Prostate gland (tissue), 2 donors: Measurements from ENCODE around the gene PCDHGA1.

Experiments used
- CTCF ChIP-seq, 4 experiments: fragments of 200-600 bp in 2 of 4; fragments of 450-650 bp in 2 of 4; sonication (generic) in 2 of 4; IDR thresholded peaks; 1 replicate in 3 of 4; 2 replicates in 1 of 4; pipeline ENCODE4 v1.5.1; 2016 to 2019; ENCODE audit warnings: antibody characterized with exemption in 4 of 4, mild to moderate bottlenecking in 2 of 4, moderate library complexity in 2 of 4
- POLR2A ChIP-seq: fragments of 450-650 bp; IDR thresholded peaks from one replicate; pipeline ENCODE4 v1.6.1; 2016; ENCODE audit warnings: antibody characterized with exemption, mild to moderate bottlenecking
- POLR2AphosphoS5 ChIP-seq: sonication (generic); formaldehyde crosslinking; IDR thresholded peaks from one replicate; pipeline ENCODE4 v1.6.1; 2017; ENCODE audit warnings: antibody characterized with exemption

- TF ChIP-seq CTCF (IDR thresholded peaks at IDR 0.05) (peak; percentile 55 to 78 (median 76)), POLR2A (peak; percentile 77), POLR2AphosphoS5 (peak; percentile 92)
Observed at GRCh38 chr5:141320225-141321169, 9.8 kb upstream of the PCDHGA1 start, which contains the start of gene TAF7.
